NCI-H460 (cell line): ENCODE measurements around the gene EI24. TPM values are rescaled to one million over a fixed set of nuclear protein-coding genes. Genes with fewer than 3 reads are reported as not detected.
"Not testable (repeated sequence)": the region's sequence is repeated elsewhere in the genome, so short reads cannot be mapped to it uniquely, and the experiment has no call there.

Experiments used
- DNase-seq: peaks from one replicate; pipeline ENCODE4 v3.0.0-alpha.2; 2016; ENCODE audit warnings: low read depth; ENCODE audit errors: extremely low read depth
- polyA plus RNA-seq: library from polyadenylated mRNA; depleted of rRNA; stranded (reverse); fragments of >200 nt; gene quantifications from 2 replicates; pipeline ENCODE4 v1.2.3, GENCODE V29; 2014; cell fraction: nucleus; rRNA removed
- total RNA-seq: library from RNA; depleted of rRNA; stranded (reverse); fragments of >200 nt; shearing (Covaris generic); gene quantifications from 2 replicates; pipeline ENCODE4 v1.2.3, GENCODE V29; 2014; rRNA removed

Gene EI24
- 102 and 103 TPM in 2 replicates for total RNA-seq
- polyA plus RNA-seq: 64.3 and 83.7 TPM in 2 replicates

DNA sequence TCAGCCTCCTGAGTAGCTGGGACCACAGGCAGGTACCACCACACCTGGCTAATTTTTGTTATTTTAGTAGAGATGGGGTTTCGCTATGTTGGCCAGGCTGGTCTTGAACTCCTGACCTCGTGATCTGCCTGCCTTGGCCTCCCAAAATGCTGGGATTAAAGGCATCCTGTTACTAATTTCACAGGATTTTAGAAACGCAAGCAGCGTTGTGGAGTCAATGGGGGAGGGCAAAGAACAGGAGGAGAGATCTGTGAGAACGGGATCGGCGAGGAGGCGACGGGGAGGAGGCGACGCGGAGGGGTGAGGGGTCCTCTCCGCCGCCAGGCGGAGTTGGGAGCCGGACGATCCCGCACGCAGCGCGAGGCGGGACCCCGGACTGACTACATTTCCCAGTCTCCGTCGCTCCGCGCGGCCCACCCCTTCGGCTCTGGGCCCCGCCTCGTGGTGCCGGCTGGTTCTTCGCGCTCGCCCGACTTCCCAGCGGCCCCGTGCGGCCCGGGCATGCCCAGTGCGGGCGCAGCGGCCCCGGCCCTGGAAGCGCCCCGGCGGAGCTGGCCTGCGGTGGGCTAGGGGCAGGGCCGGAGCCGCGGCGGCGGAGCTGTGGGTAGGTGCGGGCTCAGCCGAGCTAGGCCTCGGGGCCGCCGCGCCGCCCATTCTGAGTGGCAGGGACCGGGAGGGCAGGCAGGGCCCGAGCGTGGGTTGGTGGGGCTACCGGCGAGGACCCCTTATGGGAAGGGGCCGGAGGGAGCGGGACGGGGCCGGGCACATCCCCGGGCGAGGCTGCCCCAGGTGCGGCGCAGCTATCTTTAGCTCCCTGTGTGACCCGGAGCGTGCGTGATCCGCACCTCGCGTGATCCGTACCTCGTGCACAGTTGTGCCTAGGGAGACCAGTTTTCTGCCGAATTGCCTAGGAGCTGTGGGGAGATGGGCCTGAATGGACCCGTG lies at the start of gene EI24:
TSS of gene EI24 (plus strand) at position 508 of the 945 bp plus-strand sequence. CDS start 3,051 bp downstream, outside the sequence.
- peak; percentile 83 for DNase-seq

DNA sequence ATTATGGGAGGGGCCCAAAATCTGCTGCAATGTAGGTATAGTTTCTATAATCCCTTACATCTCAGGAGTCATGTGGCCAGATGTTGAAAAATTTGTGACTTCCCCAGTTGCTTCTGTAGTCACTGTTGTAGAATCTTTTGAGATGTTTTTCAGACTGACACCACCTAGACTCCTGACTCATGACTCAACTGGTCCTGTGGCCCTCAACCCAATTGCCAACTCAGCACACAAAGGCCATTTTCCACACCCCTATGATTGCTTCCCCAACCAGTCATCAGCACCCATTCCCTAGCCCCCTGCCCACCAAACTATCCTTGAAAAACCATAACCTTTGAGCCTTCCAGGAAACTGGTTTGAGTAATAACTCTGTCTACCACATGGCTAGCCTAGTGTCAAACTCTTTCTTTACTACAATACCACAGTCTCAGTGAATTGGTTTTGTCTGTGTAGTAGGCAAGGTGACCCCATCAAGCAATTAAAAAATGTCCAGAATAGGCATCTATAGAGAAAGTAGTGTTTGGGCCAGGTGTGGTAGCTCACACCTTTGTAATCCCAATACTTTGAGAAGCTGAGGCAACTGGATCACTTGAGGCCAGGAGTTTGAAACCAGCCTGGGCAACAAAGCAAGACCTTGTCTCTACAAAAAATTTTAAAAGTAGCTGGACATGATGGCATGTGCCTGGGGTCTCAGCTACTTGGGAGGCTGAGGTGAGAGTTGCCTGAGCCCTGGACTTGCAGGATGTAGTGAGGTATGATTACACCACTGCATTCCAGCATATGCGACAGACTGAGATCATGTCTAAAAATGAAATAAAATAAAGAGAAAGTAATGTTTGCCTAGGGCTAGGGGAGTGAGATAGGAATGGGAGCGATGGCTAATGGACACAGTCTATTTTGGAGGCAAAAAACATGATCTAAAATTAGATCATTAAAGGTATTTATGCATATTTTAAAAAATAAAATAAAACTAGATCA lies 49.1 kb upstream of the EI24 start:
- DNase-seq: no peak

DNA sequence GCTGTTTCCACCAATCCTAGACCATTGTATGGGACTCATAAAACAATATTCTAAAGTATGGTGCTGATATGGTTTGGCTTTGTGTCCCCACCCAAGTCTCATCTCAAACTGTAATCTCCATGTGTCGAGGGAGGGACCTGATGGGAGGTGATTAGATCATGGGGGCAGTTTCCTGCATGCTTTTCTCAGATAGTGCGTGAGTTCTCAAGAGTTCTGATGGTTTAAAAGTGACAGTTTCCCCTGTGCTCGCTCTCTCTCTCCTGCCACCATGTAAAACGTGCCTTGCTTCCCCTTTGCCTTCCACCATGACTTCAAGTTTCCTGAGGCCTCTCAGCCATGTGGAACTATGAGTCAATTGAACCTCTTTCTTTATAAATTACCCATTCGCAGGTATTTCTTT lies 44.0 kb upstream of the EI24 start:
- DNase-seq: no peak

DNA sequence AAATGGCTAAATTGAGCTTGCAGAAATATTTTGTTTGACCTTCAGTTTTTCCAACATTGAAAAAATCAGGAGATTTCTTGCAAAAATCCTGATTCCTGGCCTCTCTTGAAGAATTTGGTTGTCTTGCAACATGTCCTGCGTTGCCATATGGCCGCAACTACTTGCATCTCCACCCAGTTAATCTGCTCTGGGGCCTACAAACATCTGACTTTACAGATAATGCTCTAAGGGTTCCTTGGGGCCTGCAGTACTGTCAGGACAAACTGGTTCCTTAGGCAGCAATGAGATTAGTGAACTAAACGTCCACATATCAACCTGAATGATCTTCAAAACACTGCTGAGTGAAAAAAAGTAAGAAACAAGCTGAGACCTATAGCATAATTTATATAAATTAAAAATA lies 36.6 kb upstream of the EI24 start:
- DNase-seq: no peak

DNA sequence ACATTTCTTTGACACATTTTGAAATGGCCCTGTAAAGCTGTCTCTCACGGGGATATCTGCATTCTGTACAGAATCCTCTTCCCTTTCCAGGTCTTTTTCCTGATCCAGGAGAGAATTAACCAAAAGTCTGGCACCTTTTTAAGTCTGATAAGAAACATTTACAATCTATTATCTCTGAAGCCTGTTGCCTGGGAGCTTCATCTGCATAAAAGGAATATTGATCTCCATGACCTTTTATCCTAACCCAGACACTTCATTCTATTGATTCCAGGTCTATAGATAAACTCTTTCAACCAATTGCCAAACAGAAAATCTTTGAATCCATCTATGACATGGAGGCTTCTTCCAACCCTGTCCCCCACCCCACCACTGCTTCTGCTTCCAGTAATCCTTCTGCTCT lies 33.7 kb upstream of the EI24 start:
- DNase-seq: no peak

DNA sequence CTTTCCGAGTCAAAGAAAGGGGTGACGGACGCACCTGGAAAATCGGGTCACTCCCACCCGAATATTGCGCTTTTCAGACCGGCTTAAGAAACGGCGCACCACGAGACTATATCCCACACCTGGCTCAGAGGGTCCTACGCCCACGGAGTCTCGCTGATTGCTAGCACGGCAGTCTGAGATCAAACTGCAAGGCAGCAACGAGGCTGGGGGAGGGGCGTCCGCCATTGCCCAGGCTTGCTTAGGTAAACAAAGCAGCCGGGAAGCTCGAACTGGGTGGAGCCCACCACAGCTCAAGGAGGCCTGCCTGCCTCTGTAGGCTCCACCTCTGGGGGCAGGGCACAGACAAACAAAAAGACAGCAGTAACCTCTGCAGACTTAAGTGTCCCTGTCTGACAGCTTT lies 32.4 kb upstream of the EI24 start:
- DNase-seq: not testable (repeated sequence)

DNA sequence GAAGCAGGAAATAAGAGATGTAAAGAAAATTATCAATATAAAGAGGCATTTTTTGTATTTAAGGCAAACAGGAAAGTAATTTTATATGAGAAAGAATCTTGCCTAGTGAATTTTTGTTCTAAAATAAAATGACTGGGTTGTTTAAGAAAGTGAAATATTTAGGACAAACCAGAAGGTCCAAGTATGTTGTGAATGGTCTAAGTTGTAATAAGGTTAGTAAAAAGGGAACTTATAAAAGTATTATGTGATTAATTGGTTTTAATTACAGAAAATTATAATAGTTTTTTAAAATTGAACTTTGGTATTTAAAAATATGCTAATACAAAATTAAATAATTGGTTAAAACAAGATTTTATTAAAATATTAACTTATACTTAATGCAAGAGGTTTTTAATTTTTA lies 26.6 kb upstream of the EI24 start:
- no peak for DNase-seq

DNA sequence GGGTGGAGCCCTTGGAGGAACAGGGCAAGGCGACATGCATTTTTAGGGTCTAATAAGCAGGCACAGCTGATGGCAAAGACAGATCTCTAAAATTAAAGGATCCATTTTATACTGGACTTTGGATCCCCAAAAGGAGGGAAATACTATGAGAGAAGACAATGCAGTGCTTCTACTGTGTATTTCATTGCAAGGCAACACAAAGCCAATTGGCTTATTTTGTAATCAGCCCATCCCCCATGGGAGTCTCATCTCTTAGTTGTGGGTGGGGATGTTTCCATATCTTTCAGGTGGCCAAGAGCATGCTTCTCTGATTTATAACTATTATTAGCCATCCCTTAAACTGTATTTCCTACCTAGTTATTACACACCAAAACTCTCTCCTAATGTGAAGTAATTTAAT lies 18.5 kb upstream of the EI24 start:
- no peak for DNase-seq

DNA sequence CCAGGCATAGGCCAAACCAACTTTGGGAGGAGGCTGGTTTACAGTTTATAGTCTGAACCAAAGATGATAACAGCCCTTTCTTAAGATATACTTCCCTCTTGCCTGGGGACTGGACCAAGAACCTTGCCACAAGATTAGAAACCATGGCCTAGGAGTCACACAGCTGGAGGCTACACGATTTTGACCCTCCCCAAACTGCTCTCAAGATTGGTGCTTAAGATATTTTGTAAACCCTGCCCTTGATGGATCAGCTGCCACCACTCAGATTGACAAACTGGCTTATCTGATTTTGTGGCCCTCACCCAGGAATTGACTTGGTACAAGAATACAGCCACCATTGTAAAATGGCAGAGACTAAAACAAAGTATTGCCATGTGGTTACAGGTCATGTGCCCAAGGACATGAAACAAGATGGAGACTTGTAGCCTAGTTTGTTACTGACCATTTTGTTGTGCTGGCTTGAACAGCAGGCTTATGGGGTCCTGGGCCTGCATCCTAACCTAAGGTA lies 17.4 kb upstream of the EI24 start:
- DNase-seq: no peak

DNA sequence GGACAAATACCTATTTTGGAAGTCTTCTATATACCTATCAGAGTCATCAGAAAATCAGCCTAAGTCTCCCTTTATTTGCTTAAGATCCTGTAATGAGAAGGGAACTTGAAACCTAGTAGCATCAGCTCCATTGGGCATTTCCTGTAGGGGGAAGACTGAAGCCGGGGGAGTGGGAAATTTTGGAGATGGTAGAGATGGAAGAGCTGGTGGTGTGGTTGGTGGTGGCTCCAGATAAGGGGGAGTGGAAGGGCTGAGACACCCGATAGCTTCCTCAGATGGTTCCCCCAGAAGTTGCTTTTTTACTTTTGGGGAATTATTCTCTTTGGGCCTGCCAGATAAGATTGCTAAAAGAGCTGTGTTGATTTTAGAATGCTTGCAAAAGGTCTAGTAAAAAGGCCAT lies 16.4 kb upstream of the EI24 start:
- no peak for DNase-seq

DNA sequence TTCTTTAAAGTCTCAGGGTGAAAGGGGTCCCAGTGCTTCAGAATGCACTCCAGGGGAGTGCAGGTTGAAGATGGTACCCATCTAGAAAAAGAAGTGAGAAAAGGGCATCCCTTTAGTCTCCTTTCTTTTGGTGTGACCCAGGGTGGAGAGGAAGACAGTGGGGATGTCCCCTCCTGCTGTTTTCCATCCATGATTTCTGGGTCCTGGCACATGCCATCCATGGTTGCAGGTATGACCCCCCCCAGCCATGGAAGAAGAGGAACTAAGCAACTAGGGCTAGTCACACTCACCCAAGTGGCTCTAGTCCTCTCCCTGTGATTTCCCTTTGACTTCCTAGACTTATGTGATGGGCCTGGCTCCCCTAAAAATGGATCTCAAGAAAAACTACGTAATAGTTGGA lies 15.9 kb upstream of the EI24 start:
- DNase-seq: no peak

DNA sequence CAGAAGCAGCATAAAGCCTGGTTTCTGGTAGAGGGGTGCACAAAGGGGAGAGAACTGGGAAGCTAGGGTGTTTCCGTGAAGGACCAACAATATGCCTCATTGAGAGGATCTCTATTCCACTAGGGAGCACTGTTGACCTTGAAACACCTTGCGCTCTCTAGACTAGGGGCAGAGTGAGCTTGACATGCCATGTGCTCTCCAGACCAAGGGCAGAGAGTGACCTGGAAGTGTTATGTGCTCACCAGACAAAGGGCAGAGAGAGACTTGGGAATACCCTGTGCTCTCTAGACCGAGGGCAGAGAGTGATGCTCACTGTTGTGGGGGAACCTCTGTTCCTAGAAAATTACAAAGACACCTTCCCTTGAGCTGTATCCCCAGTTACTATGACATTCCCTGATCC lies 15.2 kb upstream of the EI24 start:
- no peak for DNase-seq

DNA sequence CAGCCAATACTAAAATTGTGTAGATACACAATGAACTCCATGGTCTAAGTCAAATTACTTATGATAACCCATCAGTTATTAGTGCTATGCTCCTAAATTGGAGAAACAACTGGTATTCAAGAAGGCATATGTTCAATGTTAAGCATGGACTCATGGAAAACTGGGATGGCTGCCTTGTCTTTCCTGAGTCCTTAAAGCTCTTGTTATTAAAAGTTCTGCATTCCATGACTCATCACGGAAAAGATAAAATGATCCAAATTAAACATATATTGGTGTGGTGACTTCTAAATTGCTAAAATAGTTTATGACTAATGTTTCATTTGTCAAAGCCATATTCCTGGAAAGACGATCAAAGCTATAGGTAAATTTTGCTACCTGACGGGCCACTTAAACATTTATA lies 9.4 kb upstream of the EI24 start:
- no peak for DNase-seq

DNA sequence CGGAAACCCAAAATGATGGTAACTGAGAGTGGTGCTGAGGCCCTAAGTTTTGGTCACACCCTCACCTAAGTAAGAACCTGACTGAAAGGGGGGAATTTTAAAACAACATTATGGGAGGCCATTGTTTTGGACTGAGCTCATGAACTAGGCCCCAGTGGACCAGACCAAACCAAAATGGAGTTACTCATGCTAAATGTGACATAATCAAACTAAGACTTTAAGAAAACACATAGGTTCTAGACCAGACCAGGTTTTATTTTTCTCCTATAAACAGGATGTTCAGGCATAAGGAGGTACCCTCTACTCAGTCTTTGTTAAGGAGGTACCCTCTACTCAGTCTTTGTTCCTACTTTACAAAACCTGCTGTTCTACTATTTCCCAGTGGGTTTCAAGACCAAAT lies 7.4 kb upstream of the EI24 start:
- no peak for DNase-seq

DNA sequence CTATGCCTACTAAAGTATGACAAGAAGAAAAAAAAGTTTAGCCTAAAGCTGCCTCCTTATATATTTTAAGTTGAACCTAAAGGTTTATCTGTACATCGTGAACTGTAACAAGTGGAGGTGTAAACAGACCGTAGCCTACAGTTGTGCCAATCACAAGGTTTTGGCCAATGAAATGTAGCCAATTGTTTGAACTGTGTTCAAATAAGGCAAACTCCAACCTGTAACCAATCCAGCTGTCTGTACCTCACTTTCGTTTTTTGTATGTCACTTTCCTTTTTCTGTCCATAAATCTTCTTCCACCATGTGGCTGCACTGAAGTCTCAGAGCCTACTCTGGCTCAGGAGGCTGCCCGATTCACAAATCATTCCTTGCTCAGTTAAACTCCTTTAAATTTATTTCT lies 6.8 kb upstream of the EI24 start:
- DNase-seq: no peak

DNA sequence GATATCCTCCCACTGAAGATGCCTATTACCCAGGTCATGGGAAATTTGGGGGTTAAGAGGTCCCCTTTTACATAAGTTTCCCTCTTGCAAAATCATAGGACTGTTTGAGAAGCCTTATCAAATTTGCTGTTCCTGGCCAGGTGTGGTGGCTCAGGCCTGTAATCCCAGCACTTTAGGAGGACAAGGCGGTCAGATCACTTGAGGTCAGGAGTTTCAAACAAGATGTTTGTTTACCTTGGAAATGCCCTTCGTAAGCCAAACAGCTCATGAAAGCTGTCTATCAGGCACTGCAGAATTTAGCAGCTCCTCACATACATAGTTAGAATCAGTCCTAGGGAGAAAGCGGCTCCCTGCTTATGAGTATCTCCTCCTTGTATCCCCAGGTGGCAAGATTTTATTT lies 4.9 kb upstream of the EI24 start:
- no peak for DNase-seq

DNA sequence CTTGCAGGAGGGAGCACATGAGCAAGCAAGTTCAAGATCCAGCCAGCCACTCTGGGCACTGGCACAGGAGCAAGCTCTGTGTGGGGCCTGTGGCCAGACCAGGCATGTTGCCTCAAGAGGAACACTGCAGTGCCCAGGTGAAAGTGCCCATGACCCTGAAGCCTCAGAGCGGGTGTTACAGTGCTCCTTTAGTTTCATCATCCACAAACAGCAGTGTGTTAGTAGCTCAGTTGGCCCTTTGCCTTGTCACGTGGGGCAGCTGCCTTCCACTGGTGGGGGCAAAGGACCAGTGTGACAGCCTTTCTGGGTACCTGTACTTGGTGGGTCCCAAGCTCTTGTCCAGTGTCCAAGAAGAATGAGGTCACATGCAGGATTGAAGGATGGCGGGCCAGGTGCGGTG lies 3.0 kb upstream of the EI24 start:
- DNase-seq: no peak

DNA sequence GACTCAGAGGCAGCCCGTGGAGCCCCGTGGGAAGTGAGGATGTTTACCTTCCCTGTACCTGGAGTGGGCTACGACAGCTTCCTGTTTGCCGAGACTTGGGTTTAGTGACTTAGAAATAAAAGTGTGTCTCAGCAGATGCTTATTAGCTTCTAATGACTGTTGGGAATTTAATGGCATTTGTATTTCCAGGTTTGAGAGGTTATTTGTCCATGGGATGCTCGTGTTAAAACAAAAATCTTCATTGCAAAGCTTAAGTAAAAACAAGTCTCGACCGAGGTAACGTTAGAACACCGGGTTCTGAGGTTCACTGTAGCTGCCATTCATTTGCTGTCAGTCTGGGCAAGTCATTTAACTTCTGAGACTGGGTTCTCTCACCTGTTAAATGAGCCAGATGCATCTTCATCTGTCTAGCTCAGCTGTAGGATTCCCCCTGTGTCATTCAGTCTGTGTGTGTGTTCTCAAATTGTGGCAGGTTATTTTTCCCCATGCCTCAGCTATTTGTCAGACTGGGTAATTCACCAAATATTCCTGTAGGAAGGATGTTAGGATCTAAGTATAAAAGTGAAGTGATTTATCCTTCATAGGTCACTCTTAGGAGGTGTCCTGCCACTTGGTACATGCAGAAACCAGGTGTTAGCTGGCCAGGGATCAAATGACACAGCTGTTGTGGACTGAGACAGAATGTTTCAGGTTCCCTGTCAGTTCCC lies 791 bp downstream of the EI24 start:
- DNase-seq: no peak

DNA sequence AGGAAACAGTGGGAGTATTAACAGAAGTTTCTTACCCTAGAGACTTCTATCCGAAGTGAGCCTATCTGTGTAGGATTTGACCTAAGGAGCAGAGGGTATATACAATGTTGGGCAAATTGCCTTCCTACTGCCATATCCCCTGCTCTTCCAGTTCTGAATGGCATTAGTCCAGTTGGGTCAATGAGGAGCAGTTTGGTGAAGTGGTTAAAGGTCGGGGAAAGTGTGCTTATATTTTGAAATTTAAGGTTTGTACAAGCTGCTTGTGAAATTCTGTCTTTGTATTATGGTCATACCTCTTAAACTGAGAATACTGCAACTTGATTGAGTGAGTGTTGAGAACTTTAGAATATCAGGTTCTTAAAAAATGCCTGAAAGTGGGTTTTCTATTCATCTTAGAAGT lies 1.7 kb downstream of the EI24 start:
- DNase-seq: no peak

DNA sequence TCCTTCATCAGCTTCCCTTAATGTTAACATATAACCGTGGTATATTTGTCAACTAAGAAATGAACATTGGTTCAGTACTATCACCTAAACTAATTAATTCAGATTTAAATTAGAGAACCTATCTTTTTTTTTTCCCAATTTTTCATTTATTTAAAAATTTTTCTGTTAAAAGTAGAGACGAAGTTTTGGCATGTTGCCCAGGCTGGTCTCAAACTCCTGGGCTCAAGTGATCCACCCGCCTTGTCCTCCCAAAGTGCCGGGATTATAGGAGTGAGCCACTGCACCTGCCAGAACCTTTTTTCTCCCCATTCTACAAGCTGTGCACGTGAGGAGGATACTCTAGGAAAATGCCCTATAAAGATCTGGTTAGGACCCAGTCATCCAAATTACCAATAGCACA lies 3.6 kb downstream of the EI24 start:
- DNase-seq: no peak

DNA sequence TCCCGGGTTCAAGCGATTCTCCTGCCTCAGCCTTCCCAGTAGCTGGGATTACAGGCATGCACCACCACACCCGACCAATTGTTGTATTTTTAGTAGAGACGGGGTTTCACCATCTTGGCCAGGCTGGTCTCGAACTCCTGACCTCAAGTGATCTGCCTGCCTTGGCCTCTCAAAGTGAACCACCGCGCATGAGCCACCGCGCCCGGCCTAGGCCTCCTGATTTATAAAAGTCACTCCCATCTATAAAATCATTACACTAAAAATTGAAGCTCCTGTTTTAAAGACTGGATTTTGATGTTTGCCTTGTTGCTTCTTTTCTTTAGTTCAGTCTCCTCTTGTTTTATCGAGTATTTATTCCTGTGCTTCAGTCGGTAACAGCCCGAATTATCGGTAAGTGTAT lies 7.9 kb downstream of the EI24 start:
- DNase-seq: not testable (repeated sequence)
